GM23248 (cell line): ENCODE measurements around the gene OBP2A.

Source experiments
- EZH2 ChIP-seq: fragments of 200-600 bp; sonication (generic); IDR thresholded peaks from 2 replicates; pipeline ENCODE4 v1.6.1; 2018; ENCODE audit warnings: antibody characterized with exemption, mild to moderate bottlenecking; ENCODE audit not compliant: insufficient read depth, poor library complexity, severe bottlenecking
- EZH2phosphoT487 ChIP-seq: fragments of 200-600 bp; sonication (generic); IDR thresholded peaks from 2 replicates; pipeline ENCODE4 v1.6.1; 2018; ENCODE audit warnings: antibody characterized with exemption, moderate library complexity, mild to moderate bottlenecking, low read depth; ENCODE audit not compliant: insufficient read depth

DNA sequence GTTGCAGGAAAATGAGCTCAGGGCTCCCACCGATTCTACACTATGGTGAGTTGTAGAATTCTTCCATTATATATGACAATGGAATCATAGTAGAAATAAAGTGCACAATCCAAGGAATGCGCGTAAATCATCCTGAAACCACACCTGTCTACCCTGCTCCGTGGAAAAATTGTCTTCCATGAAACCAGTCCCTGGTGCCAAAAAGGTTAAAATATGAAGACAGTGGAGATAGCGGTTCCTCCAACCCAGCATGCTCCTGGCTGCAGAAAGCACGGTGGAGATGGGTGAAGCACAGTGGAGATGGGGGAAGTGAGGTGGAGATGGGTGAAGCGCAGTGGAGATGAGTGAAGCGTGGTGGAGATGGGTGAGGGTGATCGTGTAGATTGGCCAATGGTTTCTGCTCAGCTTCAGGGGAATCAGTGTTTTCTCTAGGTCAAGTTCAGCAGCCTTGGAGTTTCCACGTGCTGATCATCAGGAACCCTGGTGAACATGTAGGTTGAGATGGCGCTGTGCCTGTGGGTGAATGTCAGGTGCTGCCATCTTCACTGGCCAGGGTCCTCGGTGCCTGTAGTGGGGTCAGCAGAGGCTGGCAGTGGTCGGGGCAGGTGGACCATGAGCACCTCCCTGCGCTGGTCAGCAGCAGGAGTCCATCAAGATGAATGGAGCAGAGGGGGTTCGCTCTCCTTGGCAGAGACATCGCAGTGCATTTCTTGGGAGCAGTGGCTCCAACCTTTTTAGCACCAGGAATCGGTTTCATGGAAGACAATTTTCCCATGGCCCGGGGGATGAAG, 35.9 kb downstream of the OBP2A start:
- TF ChIP-seq EZH2phosphoT487, result no peak
- TF ChIP-seq EZH2, result no peak
